H1 (cell line): ENCODE results near the gene FBXO34.

Source experiments
- BACH1 ChIP-seq: IDR thresholded peaks from 2 replicates; pipeline ENCODE4 v1.6.1; 2012; ENCODE audit warnings: low read length, improper control_type of control experiment
- BRCA1 ChIP-seq: IDR thresholded peaks from 2 replicates; pipeline ENCODE4 v1.6.1; 2012; ENCODE audit warnings: low read depth, low read length, improper control_type of control experiment
- CHD2 ChIP-seq: IDR thresholded peaks from 2 replicates; pipeline ENCODE4 v1.6.1; 2012; ENCODE audit warnings: low read length, improper control_type of control experiment
- CTCF ChIP-seq, 3 experiments: IDR thresholded peaks; 1 replicate in 2 of 3; 2 replicates in 1 of 3; pipeline versions ENCODE4 v1.5.1 to v1.6.1; 2011; ENCODE audit warnings: low read length in 3 of 3, mild to moderate bottlenecking in 3 of 3, inconsistent platforms in 2 of 3, low read depth in 1 of 3, moderate library complexity in 1 of 3; ENCODE audit not compliant: insufficient read depth in 1 of 3; ENCODE audit errors: control extremely low read depth in 1 of 3
- EZH2 ChIP-seq: fragments of 200-600 bp; sonication (generic); IDR thresholded peaks from 2 replicates; pipeline ENCODE4 v1.7.1; 2012; ENCODE audit warnings: low read depth, mild to moderate bottlenecking, moderate library complexity, low read length, inconsistent platforms; ENCODE audit not compliant: severe bottlenecking
- POLR2A ChIP-seq, 2 experiments: IDR thresholded peaks; 1 replicate in 1 of 2; 2 replicates in 1 of 2; pipeline ENCODE4 v1.6.1; 2011; ENCODE audit warnings: low read depth in 2 of 2, low read length in 2 of 2, mild to moderate bottlenecking in 2 of 2; ENCODE audit errors: control extremely low read depth in 1 of 2
- POLR2AphosphoS5 ChIP-seq: IDR thresholded peaks from 2 replicates; pipeline ENCODE4 v1.6.1; 2011; ENCODE audit warnings: low read depth, low read length
- TAF1 ChIP-seq: IDR thresholded peaks from 2 replicates; pipeline ENCODE4 v1.6.1; 2011; ENCODE audit warnings: mild to moderate bottlenecking, low read depth, low read length
- USF2 ChIP-seq: IDR thresholded peaks from 2 replicates; pipeline ENCODE4 v1.6.1; 2011; ENCODE audit warnings: low read length, improper control_type of control experiment

- no peak for TF ChIP-seq POLR2A (IDR thresholded peaks at IDR 0.05; ENCODE audit: control extremely low read depth in 1 of 2, low read depth in 2 of 2, low read length in 2 of 2)
- TF ChIP-seq POLR2AphosphoS5 = no peak
- TF ChIP-seq BRCA1 = no peak
- TF ChIP-seq TAF1 = no peak
- TF ChIP-seq CTCF (IDR thresholded peaks at IDR 0.05; ENCODE audit: control extremely low read depth in 1 of 3, insufficient read depth in 1 of 3, low read depth in 1 of 3, low read length in 3 of 3) = no peak
- TF ChIP-seq CHD2 = no peak
- TF ChIP-seq USF2 = no peak
- TF ChIP-seq BACH1 = no peak
- no peak for TF ChIP-seq EZH2
These were observed 22.8 kb upstream of the FBXO34 start for GRCh38 chr14:55248411-55248810.
